Measurements from ENCODE around the gene TP63.

Gene TP63

GRCh38 chr3:189812806-189813465, 181.7 kb downstream of the TP63 start:
- DNase-seq (ENCODE audit: low read depth): no peak

- no peak for DNase-seq (ENCODE audit: low read depth)
Measured at GRCh38 chr3:189813647-189814240, 182.6 kb downstream of the TP63 start.

GRCh38 chr3:189820365-189820720, 189.2 kb downstream of the TP63 start:
- no peak for DNase-seq (ENCODE audit: low read depth)

- DNase-seq (ENCODE audit: low read depth): no peak
Measured at GRCh38 chr3:189821262-189821661, 190.1 kb downstream of the TP63 start.

GRCh38 chr3:189822726-189823125, 191.5 kb downstream of the TP63 start:
- no peak for DNase-seq (ENCODE audit: low read depth)

- no peak for DNase-seq (ENCODE audit: low read depth)
Measured at GRCh38 chr3:189824629-189825312, 193.6 kb downstream of the TP63 start.

- DNase-seq (ENCODE audit: low read depth): no peak
Measured at GRCh38 chr3:189826566-189826965, 195.4 kb downstream of the TP63 start.

- DNase-seq (ENCODE audit: low read depth): no peak
Measured at GRCh38 chr3:189827108-189827507, 195.9 kb downstream of the TP63 start.

- DNase-seq (ENCODE audit: low read depth): no peak
Measured at GRCh38 chr3:189830401-189830800, 199.2 kb downstream of the TP63 start.

- DNase-seq (ENCODE audit: low read depth): no peak
Measured at GRCh38 chr3:189833266-189833665, 202.1 kb downstream of the TP63 start.

GRCh38 chr3:189833996-189834395, 202.8 kb downstream of the TP63 start:
- no peak for DNase-seq (ENCODE audit: low read depth)

GRCh38 chr3:189834462-189834861, 203.3 kb downstream of the TP63 start:
- no peak for DNase-seq (ENCODE audit: low read depth)

GRCh38 chr3:189836795-189837194, 205.6 kb downstream of the TP63 start:
- DNase-seq (ENCODE audit: low read depth): no peak

GRCh38 chr3:189838291-189838690, 207.1 kb downstream of the TP63 start:
- DNase-seq (ENCODE audit: low read depth): no peak

GRCh38 chr3:189839576-189839975, 208.4 kb downstream of the TP63 start:
- no peak for DNase-seq (ENCODE audit: low read depth)

GRCh38 chr3:189841473-189842205, 210.4 kb downstream of the TP63 start:
- DNase-seq (ENCODE audit: low read depth): no peak

GRCh38 chr3:189842681-189843602, 211.8 kb downstream of the TP63 start:
- DNase-seq (ENCODE audit: low read depth): no peak

GRCh38 chr3:189845069-189845468, 213.9 kb downstream of the TP63 start:
- no peak for DNase-seq (ENCODE audit: low read depth)

GRCh38 chr3:189848395-189849040, 217.3 kb downstream of the TP63 start:
- no peak for DNase-seq (ENCODE audit: low read depth)

- no peak for DNase-seq (ENCODE audit: low read depth)
Measured at GRCh38 chr3:189849262-189849661, 218.1 kb downstream of the TP63 start.

- no peak for DNase-seq (ENCODE audit: low read depth)
Measured at GRCh38 chr3:189851682-189852081, 220.5 kb downstream of the TP63 start.
